ENCODE results near the gene LEMD3. TPM values are rescaled to one million over a fixed set of nuclear protein-coding genes. Genes with fewer than 3 reads are reported as not detected.

LEMD3 gene
- total and polyA plus RNA-seq, 2 of the 8 experiments (the other 6 are each of a cell fraction or from before 2014, with no cell fraction given): 5.8 to 33.2 TPM

DNA sequence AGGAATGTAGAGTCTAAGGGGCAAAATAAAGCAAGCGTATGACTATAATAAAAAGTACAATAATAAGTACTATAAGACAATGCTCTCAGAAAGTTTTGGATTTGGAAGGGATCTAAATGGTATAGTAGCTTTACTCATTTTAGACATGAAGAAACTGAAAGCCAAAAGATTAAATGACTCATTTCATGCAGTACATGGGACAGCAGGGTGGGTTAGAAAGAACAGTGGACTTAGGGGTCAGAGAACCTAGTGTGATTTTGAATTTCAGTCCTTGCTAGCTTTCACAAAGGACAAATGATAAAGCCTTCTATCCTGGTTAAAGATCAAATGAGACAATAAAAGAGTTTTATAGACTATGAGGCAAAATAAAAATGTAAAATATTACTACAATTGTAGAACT is 6.8 kb upstream of the LEMD3 start (continued):
- no peak for TF ChIP-seq SRF (IDR thresholded peaks at IDR 0.05; ENCODE audit: low read depth, low read length)
- no peak for TF ChIP-seq POLR2AphosphoS5 (IDR thresholded peaks at IDR 0.05; ENCODE audit: low read depth, low read length)

All from H1 (cell line).